K562 (cell line): ENCODE results near the gene ALOX12. TPM values are rescaled to one million over a fixed set of nuclear protein-coding genes. Genes with fewer than 3 reads are reported as not detected.

Source experiments
- CTBP1 ChIP-seq: fragments of 450-650 bp; IDR thresholded peaks from 2 replicates; pipeline ENCODE4 v1.6.1; 2016; ENCODE audit warnings: borderline replicate concordance
- EP300 ChIP-seq: IDR thresholded peaks from 2 replicates; pipeline ENCODE4 v1.6.1; 2012; ENCODE audit warnings: low read length, improper control_type of control experiment
- ETV1 ChIP-seq: fragments of 450-650 bp; conservative IDR thresholded peaks from 2 replicates; pipeline ENCODE4 v1.6.1; 2016; ENCODE audit warnings: missing genetic modification characterization, control low read depth, low read depth, missing compliant biosample characterization
- FOSL1 ChIP-seq: fragments of 200-800 bp; sonication (Bioruptor generic); conservative IDR thresholded peaks from 2 replicates; pipeline ENCODE4 v1.6.1; 2016; ENCODE audit warnings: missing genetic modification characterization, missing compliant biosample characterization
- HDAC2 ChIP-seq: fragments of 450-650 bp; IDR thresholded peaks from 2 replicates; pipeline ENCODE4 v1.6.1; 2016; ENCODE audit warnings: mild to moderate bottlenecking
- JUND ChIP-seq, 2 experiments: IDR thresholded peaks; 2 replicates in 1 of 2; 3 replicates in 1 of 2; pipeline ENCODE4 v1.6.1; 2011; ENCODE audit warnings: borderline replicate concordance in 2 of 2, low read depth in 2 of 2, low read length in 2 of 2, improper control_type of control experiment in 1 of 2, missing biosample characterization in 1 of 2, missing genetic modification characterization in 1 of 2, missing genetic modification reagents in 1 of 2
- MEIS2 ChIP-seq: fragments of 450-650 bp; IDR thresholded peaks from 2 replicates; pipeline ENCODE4 v1.6.1; 2014; ENCODE audit warnings: mild to moderate bottlenecking; ENCODE audit not compliant: partially characterized antibody
- NFIC ChIP-seq: fragments of 450-650 bp; IDR thresholded peaks from 2 replicates; pipeline ENCODE4 v1.6.1; 2017; ENCODE audit warnings: mild to moderate bottlenecking, inconsistent platforms
- NRF1 ChIP-seq, 2 experiments: fragments of 450-650 bp; IDR thresholded peaks in 1 of 2; conservative IDR thresholded peaks in 1 of 2; 2 replicates each; pipeline ENCODE4 v1.6.1; 2014; ENCODE audit warnings: mild to moderate bottlenecking in 2 of 2
- POLR2A ChIP-seq: fragments of 450-650 bp; conservative IDR thresholded peaks from 2 replicates; pipeline ENCODE4 v1.6.1; 2016
- SMC3 ChIP-seq: conservative IDR thresholded peaks from 2 replicates; pipeline ENCODE4 v1.6.1; 2011; ENCODE audit warnings: low read depth, low read length, improper control_type of control experiment; ENCODE audit not compliant: insufficient read depth
- SOX6 ChIP-seq: fragments of 450-650 bp; IDR thresholded peaks from 2 replicates; pipeline ENCODE4 v1.6.1; 2014; ENCODE audit warnings: mild to moderate bottlenecking
- SRSF3 ChIP-seq: fragments of 200-400 bp; formaldehyde crosslinking; IDR thresholded peaks from 2 replicates; pipeline ENCODE4 v1.6.1; 2016; ENCODE audit warnings: mild to moderate bottlenecking, low read length, moderate library complexity; ENCODE audit not compliant: insufficient read depth
- ZEB2 ChIP-seq: fragments of 450-650 bp; IDR thresholded peaks from 2 replicates; pipeline ENCODE4 v1.6.1; 2016
- ZFX ChIP-seq: sonication (generic); formaldehyde crosslinking; IDR thresholded peaks from 2 replicates; pipeline ENCODE4 v1.8.0; 2022; ENCODE audit warnings: mild to moderate bottlenecking, missing genetic modification reagents, moderate library complexity
- polyA plus RNA-seq, 8 experiments: library from polyadenylated mRNA; depleted of rRNA in 4 of 8; stranded (reverse) in 5 of 8; unstranded in 3 of 8; fragments of >200 nt; fragmentation: Nextera tagmentation in 2 of 8; fragmentation: Illumina TruSeq in 1 of 8; extraction: Ambion mirVana in 2 of 8; extraction: Trizol in 1 of 8; gene quantifications; 2 replicates each; pipeline versions ENCODE4 v1.2.1 to v1.2.3, GENCODE V29; 2011 to 2014; ENCODE audit warnings: inconsistent platforms in 1 of 8, missing spikeins in 1 of 8
- total RNA-seq, 7 experiments: library from RNA; depleted of rRNA in 6 of 7; stranded (reverse); fragments of >200 nt in 6 of 7; fragmentation: Illumina TruSeq in 2 of 7; extraction: Trizol in 2 of 7; gene quantifications; 2 replicates each; pipeline versions ENCODE4 v1.2.1 to v1.2.3, GENCODE V29; 2011 to 2021; ENCODE audit warnings: low replicate concordance in 1 of 7
- TF ChIP-seq, protein P1 (sequence below): fragments of 250-450 bp; sonication (Bioruptor Pico); IDR thresholded peaks from 2 replicates; pipeline ENCODE4 v1.4.0; 2020; ENCODE audit warnings: mild to moderate bottlenecking, moderate library complexity, borderline replicate concordance
- TF ChIP-seq, protein P2 (sequence below): sonication (generic); formaldehyde crosslinking; IDR thresholded peaks from 2 replicates; pipeline ENCODE4 v1.9.0; 2022; ENCODE audit warnings: mild to moderate bottlenecking, missing genetic modification reagents
- TF ChIP-seq, protein P3 (sequence below): fragments of 450-650 bp; formaldehyde crosslinking; IDR thresholded peaks from 2 replicates; pipeline ENCODE4 v1.4.0; 2022; ENCODE audit warnings: missing genetic modification characterization
- TF ChIP-seq, protein P4 (sequence below): fragments of 250-450 bp; sonication (Bioruptor Pico); IDR thresholded peaks from 2 replicates; pipeline ENCODE4 v1.5.0; 2022; ENCODE audit warnings: mild to moderate bottlenecking
- TF ChIP-seq, protein P5 (sequence below): fragments of 450-650 bp; conservative IDR thresholded peaks from 2 replicates; pipeline ENCODE4 v1.6.1; 2016; ENCODE audit warnings: missing genetic modification characterization, low read depth, mild to moderate bottlenecking, control low read depth, missing compliant biosample characterization

Gene ALOX12
- total and polyA plus RNA-seq, 9 of the 15 experiments (the other 6 are each of a cell fraction or from before 2014, with no cell fraction given): 0.09 to 1.1 (median 0.47) TPM; not detected in 1

DNA sequence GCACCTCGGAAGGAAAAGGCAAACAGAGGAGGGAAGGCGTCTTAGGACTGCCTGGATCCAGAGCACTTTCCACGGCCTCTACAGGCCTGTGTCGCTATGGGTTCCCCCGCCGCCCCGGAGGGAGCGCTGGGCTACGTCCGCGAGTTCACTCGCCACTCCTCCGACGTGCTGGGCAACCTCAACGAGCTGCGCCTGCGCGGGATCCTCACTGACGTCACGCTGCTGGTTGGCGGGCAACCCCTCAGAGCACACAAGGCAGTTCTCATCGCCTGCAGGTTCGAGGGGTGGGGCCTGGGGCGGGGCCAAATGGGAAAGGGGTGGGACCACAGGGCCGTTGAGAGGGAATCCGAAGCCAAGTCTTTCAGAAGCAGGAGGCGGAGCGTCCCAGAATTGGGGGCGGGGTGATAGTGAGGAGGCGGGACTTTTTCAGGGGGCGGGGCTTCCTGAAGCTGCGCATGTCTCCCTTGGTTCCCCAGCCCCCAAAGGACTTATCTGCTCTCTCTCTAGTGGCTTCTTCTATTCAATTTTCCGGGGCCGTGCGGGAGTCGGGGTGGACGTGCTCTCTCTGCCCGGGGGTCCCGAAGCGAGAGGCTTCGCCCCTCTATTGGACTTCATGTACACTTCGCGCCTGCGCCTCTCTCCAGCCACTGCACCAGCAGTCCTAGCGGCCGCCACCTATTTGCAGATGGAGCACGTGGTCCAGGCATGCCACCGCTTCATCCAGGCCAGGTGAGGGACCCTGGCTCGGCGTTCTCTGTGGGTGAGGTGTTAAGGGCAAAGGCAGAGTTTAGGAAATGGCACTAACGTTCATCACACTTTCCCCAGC is 27.9 kb downstream of the ALOX12 start (continued):
- peak; percentile 64 for TF ChIP-seq MEIS2
- TF ChIP-seq NFIC: no peak
- TF ChIP-seq, protein P1, sequence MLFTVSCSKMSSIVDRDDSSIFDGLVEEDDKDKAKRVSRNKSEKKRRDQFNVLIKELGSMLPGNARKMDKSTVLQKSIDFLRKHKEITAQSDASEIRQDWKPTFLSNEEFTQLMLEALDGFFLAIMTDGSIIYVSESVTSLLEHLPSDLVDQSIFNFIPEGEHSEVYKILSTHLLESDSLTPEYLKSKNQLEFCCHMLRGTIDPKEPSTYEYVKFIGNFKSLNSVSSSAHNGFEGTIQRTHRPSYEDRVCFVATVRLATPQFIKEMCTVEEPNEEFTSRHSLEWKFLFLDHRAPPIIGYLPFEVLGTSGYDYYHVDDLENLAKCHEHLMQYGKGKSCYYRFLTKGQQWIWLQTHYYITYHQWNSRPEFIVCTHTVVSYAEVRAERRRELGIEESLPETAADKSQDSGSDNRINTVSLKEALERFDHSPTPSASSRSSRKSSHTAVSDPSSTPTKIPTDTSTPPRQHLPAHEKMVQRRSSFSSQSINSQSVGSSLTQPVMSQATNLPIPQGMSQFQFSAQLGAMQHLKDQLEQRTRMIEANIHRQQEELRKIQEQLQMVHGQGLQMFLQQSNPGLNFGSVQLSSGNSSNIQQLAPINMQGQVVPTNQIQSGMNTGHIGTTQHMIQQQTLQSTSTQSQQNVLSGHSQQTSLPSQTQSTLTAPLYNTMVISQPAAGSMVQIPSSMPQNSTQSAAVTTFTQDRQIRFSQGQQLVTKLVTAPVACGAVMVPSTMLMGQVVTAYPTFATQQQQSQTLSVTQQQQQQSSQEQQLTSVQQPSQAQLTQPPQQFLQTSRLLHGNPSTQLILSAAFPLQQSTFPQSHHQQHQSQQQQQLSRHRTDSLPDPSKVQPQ (CRISPR knock-in tag): no peak
- TF ChIP-seq, protein P2, sequence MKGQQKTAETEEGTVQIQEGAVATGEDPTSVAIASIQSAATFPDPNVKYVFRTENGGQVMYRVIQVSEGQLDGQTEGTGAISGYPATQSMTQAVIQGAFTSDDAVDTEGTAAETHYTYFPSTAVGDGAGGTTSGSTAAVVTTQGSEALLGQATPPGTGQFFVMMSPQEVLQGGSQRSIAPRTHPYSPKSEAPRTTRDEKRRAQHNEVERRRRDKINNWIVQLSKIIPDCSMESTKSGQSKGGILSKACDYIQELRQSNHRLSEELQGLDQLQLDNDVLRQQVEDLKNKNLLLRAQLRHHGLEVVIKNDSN (CRISPR knock-in tag): peak; percentile 77
- TF ChIP-seq SRSF3: no peak
- TF ChIP-seq, protein P3, sequence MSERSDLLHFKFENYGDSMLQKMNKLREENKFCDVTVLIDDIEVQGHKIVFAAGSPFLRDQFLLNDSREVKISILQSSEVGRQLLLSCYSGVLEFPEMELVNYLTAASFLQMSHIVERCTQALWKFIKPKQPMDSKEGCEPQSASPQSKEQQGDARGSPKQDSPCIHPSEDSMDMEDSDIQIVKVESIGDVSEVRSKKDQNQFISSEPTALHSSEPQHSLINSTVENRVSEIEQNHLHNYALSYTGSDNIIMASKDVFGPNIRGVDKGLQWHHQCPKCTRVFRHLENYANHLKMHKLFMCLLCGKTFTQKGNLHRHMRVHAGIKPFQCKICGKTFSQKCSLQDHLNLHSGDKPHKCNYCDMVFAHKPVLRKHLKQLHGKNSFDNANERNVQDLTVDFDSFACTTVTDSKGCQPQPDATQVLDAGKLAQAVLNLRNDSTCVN (CRISPR knock-in tag): no peak
- peak; percentile 51; the same call in 1 of the 2 replicates for TF ChIP-seq JUND (IDR thresholded peaks at IDR 0.05; ENCODE audit: borderline replicate concordance, low read depth, low read length)
- peak; percentile 39; the same call in 1 of the 3 replicates for TF ChIP-seq JUND (tag; IDR thresholded peaks at IDR 0.05; ENCODE audit: borderline replicate concordance, low read depth, low read length)
- TF ChIP-seq ZFX: peak; percentile 23
- peak; percentile 54 for TF ChIP-seq POLR2A
- TF ChIP-seq, protein P4, sequence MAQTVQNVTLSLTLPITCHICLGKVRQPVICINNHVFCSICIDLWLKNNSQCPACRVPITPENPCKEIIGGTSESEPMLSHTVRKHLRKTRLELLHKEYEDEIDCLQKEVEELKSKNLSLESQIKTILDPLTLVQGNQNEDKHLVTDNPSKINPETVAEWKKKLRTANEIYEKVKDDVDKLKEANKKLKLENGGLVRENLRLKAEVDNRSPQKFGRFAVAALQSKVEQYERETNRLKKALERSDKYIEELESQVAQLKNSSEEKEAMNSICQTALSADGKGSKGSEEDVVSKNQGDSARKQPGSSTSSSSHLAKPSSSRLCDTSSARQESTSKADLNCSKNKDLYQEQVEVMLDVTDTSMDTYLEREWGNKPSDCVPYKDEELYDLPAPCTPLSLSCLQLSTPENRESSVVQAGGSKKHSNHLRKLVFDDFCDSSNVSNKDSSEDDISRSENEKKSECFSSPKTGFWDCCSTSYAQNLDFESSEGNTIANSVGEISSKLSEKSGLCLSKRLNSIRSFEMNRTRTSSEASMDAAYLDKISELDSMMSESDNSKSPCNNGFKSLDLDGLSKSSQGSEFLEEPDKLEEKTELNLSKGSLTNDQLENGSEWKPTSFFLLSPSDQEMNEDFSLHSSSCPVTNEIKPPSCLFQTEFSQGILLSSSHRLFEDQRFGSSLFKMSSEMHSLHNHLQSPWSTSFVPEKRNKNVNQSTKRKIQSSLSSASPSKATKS: no peak
- TF ChIP-seq SOX6: no peak
- no peak for TF ChIP-seq EP300
- no peak for TF ChIP-seq ETV1 (tag)
- TF ChIP-seq NRF1 (conservative IDR thresholded peaks at IDR 0.05 in 1 of 2, IDR thresholded peaks at IDR 0.05 in 1 of 2): peak; percentile 93 to 94
- no peak for TF ChIP-seq SMC3
- no peak for TF ChIP-seq ZEB2
- TF ChIP-seq, protein P5, sequence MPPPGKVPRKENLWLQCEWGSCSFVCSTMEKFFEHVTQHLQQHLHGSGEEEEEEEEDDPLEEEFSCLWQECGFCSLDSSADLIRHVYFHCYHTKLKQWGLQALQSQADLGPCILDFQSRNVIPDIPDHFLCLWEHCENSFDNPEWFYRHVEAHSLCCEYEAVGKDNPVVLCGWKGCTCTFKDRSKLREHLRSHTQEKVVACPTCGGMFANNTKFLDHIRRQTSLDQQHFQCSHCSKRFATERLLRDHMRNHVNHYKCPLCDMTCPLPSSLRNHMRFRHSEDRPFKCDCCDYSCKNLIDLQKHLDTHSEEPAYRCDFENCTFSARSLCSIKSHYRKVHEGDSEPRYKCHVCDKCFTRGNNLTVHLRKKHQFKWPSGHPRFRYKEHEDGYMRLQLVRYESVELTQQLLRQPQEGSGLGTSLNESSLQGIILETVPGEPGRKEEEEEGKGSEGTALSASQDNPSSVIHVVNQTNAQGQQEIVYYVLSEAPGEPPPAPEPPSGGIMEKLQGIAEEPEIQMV (tag): no peak
- TF ChIP-seq FOSL1: no peak
- no peak for TF ChIP-seq HDAC2
- no peak for TF ChIP-seq CTBP1
